GM23338 (cell line): ENCODE measurements around the gene BAHCC1.

Experiments used
- CREB1 ChIP-seq: fragments of 250-450 bp; sonication (Bioruptor Pico); IDR thresholded peaks from 2 replicates; pipeline ENCODE4 v1.5.0; 2020; ENCODE audit warnings: low read depth, mild to moderate bottlenecking, moderate library complexity
- CTCF ChIP-seq, 2 experiments: fragments of 200-600 bp in 1 of 2; sonication (generic) in 1 of 2; conservative IDR thresholded peaks; 2 replicates each; pipeline versions ENCODE4 v1.5.1 to v1.6.1; 2016 to 2017; ENCODE audit warnings: antibody characterized with exemption in 2 of 2, low read depth in 2 of 2, mild to moderate bottlenecking in 2 of 2, moderate library complexity in 1 of 2
- EZH2 ChIP-seq: fragments of 200-600 bp; sonication (generic); IDR thresholded peaks from one replicate; pipeline ENCODE4 v1.8.0; 2017; ENCODE audit warnings: antibody characterized with exemption, mild to moderate bottlenecking, low read depth; ENCODE audit not compliant: unreplicated experiment
- EZH2phosphoT487 ChIP-seq: fragments of 200-600 bp; sonication (generic); IDR thresholded peaks from one replicate; pipeline ENCODE4 v1.8.1; 2018; ENCODE audit warnings: antibody characterized with exemption; ENCODE audit not compliant: unreplicated experiment
- JUNB ChIP-seq: IDR thresholded peaks from one replicate; pipeline ENCODE4 v1.6.1; 2016; ENCODE audit warnings: antibody characterized with exemption; ENCODE audit not compliant: unreplicated experiment
- NANOG ChIP-seq: IDR thresholded peaks from 2 replicates; pipeline ENCODE4 v1.6.1; 2016; ENCODE audit warnings: antibody characterized with exemption, borderline replicate concordance
- POLR2AphosphoS5 ChIP-seq: IDR thresholded peaks from 2 replicates; pipeline ENCODE4 v1.6.1; 2016; ENCODE audit warnings: antibody characterized with exemption, low read depth
- REST ChIP-seq: IDR thresholded peaks from one replicate; pipeline ENCODE4 v1.6.1; 2018; ENCODE audit warnings: antibody characterized with exemption; ENCODE audit not compliant: unreplicated experiment
- STAT1 ChIP-seq: IDR thresholded peaks from one replicate; pipeline ENCODE4 v1.6.1; 2016; ENCODE audit warnings: antibody characterized with exemption; ENCODE audit not compliant: unreplicated experiment
- ZNF114 ChIP-seq: fragments of 250-450 bp; sonication (Bioruptor Pico); IDR thresholded peaks from 2 replicates; pipeline ENCODE4 v1.5.0; 2020; ENCODE audit warnings: mild to moderate bottlenecking, moderate library complexity

- no peak for TF ChIP-seq REST
- no peak for TF ChIP-seq CTCF (conservative IDR thresholded peaks at IDR 0.05; ENCODE audit: low read depth in 2 of 2)
- TF ChIP-seq POLR2AphosphoS5: no peak
- no peak for TF ChIP-seq ZNF114 (CRISPR knock-in tag)
- no peak for TF ChIP-seq EZH2phosphoT487
- TF ChIP-seq CREB1 (CRISPR knock-in tag): no peak
- TF ChIP-seq EZH2: no peak
- no peak for TF ChIP-seq JUNB
- no peak for TF ChIP-seq STAT1
- TF ChIP-seq NANOG: no peak
Measured at GRCh38 chr17:81492202-81492601, 96.9 kb downstream of the BAHCC1 start.
